ENCODE data around the gene HADH.

DNA sequence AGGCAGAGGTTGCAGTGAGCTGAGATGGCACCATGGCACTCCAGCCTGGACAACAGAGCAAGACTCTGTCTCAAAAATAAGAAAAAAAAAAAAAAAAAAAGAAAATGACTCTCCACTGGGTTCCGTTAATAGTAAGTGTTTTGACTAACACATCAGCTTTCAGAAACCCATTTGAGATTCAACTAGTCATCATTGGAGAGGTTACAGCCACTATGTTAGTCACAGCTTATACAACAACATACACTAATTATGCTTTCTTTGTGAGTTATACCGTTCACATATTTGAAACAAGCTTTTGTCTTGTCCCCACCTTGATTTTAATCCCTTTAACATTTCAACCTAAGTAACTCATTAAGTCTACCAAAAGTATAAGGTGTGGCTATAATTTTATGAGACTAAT is 48.2 kb downstream of the HADH start:
- TF ChIP-seq POLR2AphosphoS5 (IDR thresholded peaks at IDR 0.05; ENCODE audit: low read depth, low read length) (no peak), TAF1 (IDR thresholded peaks at IDR 0.05; ENCODE audit: borderline replicate concordance, insufficient read depth, low read length) (no peak), SIN3A (IDR thresholded peaks at IDR 0.05; ENCODE audit: borderline replicate concordance, insufficient read depth, low read length) (no peak)
